ENCODE measurements around the gene RALGAPA1. TPM values are rescaled to one million over a fixed set of nuclear protein-coding genes. Genes with fewer than 3 reads are reported as not detected.
"Not testable (repeated sequence)": the region's sequence is repeated elsewhere in the genome, so short reads cannot be mapped to it uniquely, and the experiment has no call there.

The RALGAPA1 gene
- 33.3 TPM for polyA plus RNA-seq
- long read RNA-seq, donor 1, partial matches to known transcripts: 8 of 8 reads
- long read RNA-seq, donor 1, other reads (novel, unspliced or antisense): 0 of 8 reads
- long read RNA-seq, donor 2, partial matches to known transcripts: 5 of 5 reads
- long read RNA-seq, donor 2, other reads (novel, unspliced or antisense): 0 of 5 reads
- long read RNA-seq, donor 3: 0 reads
- long read RNA-seq, donor 4: 0 reads
- long read RNA-seq, donor 5: 0 reads
- long read RNA-seq, donor 6, partial matches to known transcripts: 0 of 1 reads
- long read RNA-seq, donor 6, other reads (novel, unspliced or antisense): 0 of 1 reads
- long read RNA-seq, donor 7, full-length matches to known transcripts: 2 of 2 reads
- long read RNA-seq, donor 7, partial matches to known transcripts: 0 of 2 reads
- long read RNA-seq, donor 7, other reads (novel, unspliced or antisense): 0 of 2 reads
- long read RNA-seq, donor 8, partial matches to known transcripts: 10 of 10 reads
- long read RNA-seq, donor 8, other reads (novel, unspliced or antisense): 0 of 10 reads
- long read RNA-seq, donor 9, full-length matches to known transcripts: 1 of 1 reads
- long read RNA-seq, donor 9, partial matches to known transcripts: 0 of 1 reads
- long read RNA-seq, donor 9, other reads (novel, unspliced or antisense): 0 of 1 reads
- long read RNA-seq, donor 10, partial matches to known transcripts: 0 of 1 reads
- long read RNA-seq, donor 10, other reads (novel, unspliced or antisense): 0 of 1 reads
- long read RNA-seq, donor 11, full-length matches to known transcripts: 1 of 1 reads
- long read RNA-seq, donor 11, partial matches to known transcripts: 0 of 1 reads
- long read RNA-seq, donor 11, other reads (novel, unspliced or antisense): 0 of 1 reads

- 8% methylated on average over 2 of the region's 66 CpGs for WGBS (ENCODE audit: insufficient coverage, low lambda C conversion rate)
- H3K9me3 ChIP-seq (ENCODE audit: control insufficient read depth, low read depth, low read length); H3K4me1 ChIP-seq (ENCODE audit: control insufficient read depth, insufficient read depth, low read length); H3K36me3 ChIP-seq (ENCODE audit: control insufficient read depth, insufficient read depth, low read length); H3K27me3 ChIP-seq (ENCODE audit: control insufficient read depth, insufficient read depth, low read length): not testable (repeated sequence)
- H3K27ac ChIP-seq (ENCODE audit: low read length): peak within 1 kb of the TSS; percentile 94
- H3K4me3 ChIP-seq (ENCODE audit: low read length): peak within 1 kb of the TSS; percentile 82
- peak; percentile 98 to 99 for DNase-seq
Observed at GRCh38 chr14:35808638-35809563, at the start of gene RALGAPA1. TSS of gene RALGAPA1 (minus strand) at chr14:35809295. CDS start at chr14:35808835, 460 bp downstream.

- DNase-seq: no peak
- Histone ChIP-seq H3K9me3 (ENCODE audit: control insufficient read depth, low read depth, low read length) (no peaks in the 10 kb centered on the region), H3K27me3 (ENCODE audit: control insufficient read depth, insufficient read depth, low read length) (no peaks in the 10 kb centered on the region), H3K27ac (ENCODE audit: low read length) (no peak overlapping the region), H3K36me3 (ENCODE audit: control insufficient read depth, insufficient read depth, low read length) (peaks cover 22% of the 10 kb centered on the region), H3K4me3 (ENCODE audit: low read length) (no peak overlapping the region), H3K4me1 (ENCODE audit: control insufficient read depth, insufficient read depth, low read length) (no peaks in the 10 kb centered on the region)
- WGBS (ENCODE audit: insufficient coverage, low lambda C conversion rate): 92% methylated on average over 3 of the region's 7 CpGs
Observed at GRCh38 chr14:35858521-35859209, 49.6 kb upstream of the RALGAPA1 start.

GRCh38 chr14:35855876-35856481 is 46.9 kb upstream of the RALGAPA1 start:
- H3K27me3 ChIP-seq (ENCODE audit: control insufficient read depth, insufficient read depth, low read length): no peaks in the 10 kb centered on the region
- 100% methylated on average over 3 of the region's 6 CpGs for WGBS (ENCODE audit: insufficient coverage, low lambda C conversion rate)
- no peak overlapping the region for H3K27ac ChIP-seq (ENCODE audit: low read length)
- DNase-seq: no peak
- H3K4me3 ChIP-seq (ENCODE audit: low read length): no peak overlapping the region
- no peaks in the 10 kb centered on the region for H3K9me3 ChIP-seq (ENCODE audit: control insufficient read depth, low read depth, low read length)
- H3K4me1 ChIP-seq (ENCODE audit: control insufficient read depth, insufficient read depth, low read length): no peaks in the 10 kb centered on the region
- peaks cover 16% of the 10 kb centered on the region for H3K36me3 ChIP-seq (ENCODE audit: control insufficient read depth, insufficient read depth, low read length)

GRCh38 chr14:35854696-35855270 is 45.7 kb upstream of the RALGAPA1 start:
- 100% methylated on average over 1 of the region's 1 CpG for WGBS (ENCODE audit: insufficient coverage, low lambda C conversion rate)
- Histone ChIP-seq H3K27ac (ENCODE audit: low read length) (no peak overlapping the region), H3K9me3 (ENCODE audit: control insufficient read depth, low read depth, low read length) (no peaks in the 10 kb centered on the region), H3K4me3 (ENCODE audit: low read length) (no peak overlapping the region), H3K4me1 (ENCODE audit: control insufficient read depth, insufficient read depth, low read length) (no peaks in the 10 kb centered on the region), H3K27me3 (ENCODE audit: control insufficient read depth, insufficient read depth, low read length) (no peaks in the 10 kb centered on the region), H3K36me3 (ENCODE audit: control insufficient read depth, insufficient read depth, low read length) (peaks cover 14% of the 10 kb centered on the region)
- DNase-seq: no peak

GRCh38 chr14:35853225-35853624 is 44.1 kb upstream of the RALGAPA1 start:
- no CpG with 5 or more reads among the region's 2 CpGs for WGBS (ENCODE audit: insufficient coverage, low lambda C conversion rate)
- Histone ChIP-seq H3K27ac (ENCODE audit: low read length) (no peak overlapping the region), H3K27me3 (ENCODE audit: control insufficient read depth, insufficient read depth, low read length) (no peaks in the 10 kb centered on the region), H3K4me3 (ENCODE audit: low read length) (no peak overlapping the region), H3K9me3 (ENCODE audit: control insufficient read depth, low read depth, low read length) (no peaks in the 10 kb centered on the region), H3K36me3 (ENCODE audit: control insufficient read depth, insufficient read depth, low read length) (peaks cover 11% of the 10 kb centered on the region), H3K4me1 (ENCODE audit: control insufficient read depth, insufficient read depth, low read length) (no peaks in the 10 kb centered on the region)
- no peak for DNase-seq

GRCh38 chr14:35851823-35852222 is 42.7 kb upstream of the RALGAPA1 start:
- Histone ChIP-seq H3K4me1 (ENCODE audit: control insufficient read depth, insufficient read depth, low read length) (no peaks in the 10 kb centered on the region), H3K27me3 (ENCODE audit: control insufficient read depth, insufficient read depth, low read length) (no peaks in the 10 kb centered on the region), H3K4me3 (ENCODE audit: low read length) (no peak overlapping the region), H3K9me3 (ENCODE audit: control insufficient read depth, low read depth, low read length) (no peaks in the 10 kb centered on the region), H3K36me3 (ENCODE audit: control insufficient read depth, insufficient read depth, low read length) (peaks cover 10% of the 10 kb centered on the region), H3K27ac (ENCODE audit: low read length) (no peak overlapping the region)
- no peak for DNase-seq
- 72% methylated on average over 3 of the region's 3 CpGs for WGBS (ENCODE audit: insufficient coverage, low lambda C conversion rate)

GRCh38 chr14:35849122-35849521 is 40.0 kb upstream of the RALGAPA1 start:
- WGBS (ENCODE audit: insufficient coverage, low lambda C conversion rate): no CpG with 5 or more reads among the region's 1 CpG
- no peaks in the 10 kb centered on the region for H3K27me3 ChIP-seq (ENCODE audit: control insufficient read depth, insufficient read depth, low read length)
- no peaks in the 10 kb centered on the region for H3K4me1 ChIP-seq (ENCODE audit: control insufficient read depth, insufficient read depth, low read length)
- H3K36me3 ChIP-seq (ENCODE audit: control insufficient read depth, insufficient read depth, low read length): peaks cover 23% of the 10 kb centered on the region
- no peak overlapping the region for H3K27ac ChIP-seq (ENCODE audit: low read length)
- no peak for DNase-seq
- H3K9me3 ChIP-seq (ENCODE audit: control insufficient read depth, low read depth, low read length): no peaks in the 10 kb centered on the region
- H3K4me3 ChIP-seq (ENCODE audit: low read length): no peak overlapping the region

- Histone ChIP-seq H3K4me1 (ENCODE audit: control insufficient read depth, insufficient read depth, low read length) (no peaks in the 10 kb centered on the region), H3K9me3 (ENCODE audit: control insufficient read depth, low read depth, low read length) (no peaks in the 10 kb centered on the region), H3K4me3 (ENCODE audit: low read length) (no peak overlapping the region), H3K36me3 (ENCODE audit: control insufficient read depth, insufficient read depth, low read length) (peaks cover 26% of the 10 kb centered on the region), H3K27me3 (ENCODE audit: control insufficient read depth, insufficient read depth, low read length) (no peaks in the 10 kb centered on the region), H3K27ac (ENCODE audit: low read length) (no peak overlapping the region)
- no CpG with 5 or more reads among the region's 2 CpGs for WGBS (ENCODE audit: insufficient coverage, low lambda C conversion rate)
- no peak for DNase-seq
Observed at GRCh38 chr14:35847636-35848035, 38.5 kb upstream of the RALGAPA1 start.

GRCh38 chr14:35844494-35844893 is 35.4 kb upstream of the RALGAPA1 start:
- peaks cover 26% of the 10 kb centered on the region for H3K36me3 ChIP-seq (ENCODE audit: control insufficient read depth, insufficient read depth, low read length)
- no CpG with 5 or more reads among the region's 8 CpGs for WGBS (ENCODE audit: insufficient coverage, low lambda C conversion rate)
- H3K27ac ChIP-seq (ENCODE audit: low read length): no peak overlapping the region
- H3K9me3 ChIP-seq (ENCODE audit: control insufficient read depth, low read depth, low read length): peaks cover 5% of the 10 kb centered on the region
- H3K27me3 ChIP-seq (ENCODE audit: control insufficient read depth, insufficient read depth, low read length): no peaks in the 10 kb centered on the region
- H3K4me3 ChIP-seq (ENCODE audit: low read length): no peak overlapping the region
- H3K4me1 ChIP-seq (ENCODE audit: control insufficient read depth, insufficient read depth, low read length): no peaks in the 10 kb centered on the region
- DNase-seq: no peak

Data from large intestine (tissue), 12 donors.